Osteoblast (primary cell): ENCODE results near the gene SMIM5. TPM values are rescaled to one million over a fixed set of nuclear protein-coding genes. Genes with fewer than 3 reads are reported as not detected.

Source experiments
- DNase-seq: peaks from one replicate; pipeline ENCODE4 v3.0.0; 2011; ENCODE audit warnings: low spot score, mixed read lengths; ENCODE audit not compliant: insufficient read length; ENCODE audit errors: missing footprints
- H2AFZ ChIP-seq: 2 replicates; pipeline ENCODE4 v1.6.0; 2011; ENCODE audit warnings: mild to moderate bottlenecking, low read length
- H3K27ac ChIP-seq: 2 replicates; pipeline ENCODE4 v1.5.1; 2011; ENCODE audit warnings: mild to moderate bottlenecking, low read depth, low read length, moderate library complexity
- H3K27me3 ChIP-seq: 2 replicates; pipeline ENCODE4 v1.6.0; 2012; ENCODE audit warnings: mild to moderate bottlenecking, control low read depth, inconsistent platforms, low read length, moderate library complexity; ENCODE audit not compliant: insufficient read depth
- H3K36me3 ChIP-seq: 2 replicates; pipeline ENCODE4 v1.5.1; 2011; ENCODE audit warnings: mild to moderate bottlenecking, low read length, control low read depth, moderate library complexity; ENCODE audit not compliant: insufficient read depth
- H3K4me1 ChIP-seq: 2 replicates; pipeline ENCODE4 v1.5.1; 2011; ENCODE audit warnings: mild to moderate bottlenecking, low read length, control low read depth, moderate library complexity; ENCODE audit not compliant: insufficient read depth
- H3K4me2 ChIP-seq: 2 replicates; pipeline ENCODE4 v1.6.0; 2011; ENCODE audit warnings: mild to moderate bottlenecking, low read length; ENCODE audit not compliant: insufficient read depth
- H3K4me3 ChIP-seq: fragments of 200-600 bp; sonication (generic); 3 replicates; pipeline ENCODE4 v1.5.1; 2012; ENCODE audit warnings: mild to moderate bottlenecking, low read length, inconsistent platforms; ENCODE audit not compliant: insufficient read depth
- H3K79me2 ChIP-seq: 2 replicates; pipeline ENCODE4 v1.6.0; 2012; ENCODE audit warnings: mild to moderate bottlenecking, low read length, control low read depth, inconsistent platforms; ENCODE audit not compliant: insufficient read depth
- H3K9me3 ChIP-seq: 2 replicates; pipeline ENCODE4 v1.5.1; 2011; ENCODE audit warnings: low read depth, low read length, control low read depth
- H4K20me1 ChIP-seq: 2 replicates; pipeline ENCODE4 v1.6.0; 2012; ENCODE audit warnings: mild to moderate bottlenecking, low read length, control low read depth; ENCODE audit not compliant: insufficient read depth
- CTCF ChIP-seq: IDR thresholded peaks from 2 replicates; pipeline ENCODE4 v1.5.1; 2011; ENCODE audit warnings: mild to moderate bottlenecking, low read depth, low read length, moderate library complexity; ENCODE audit errors: extremely low read depth
- total RNA-seq: library from RNA; depleted of rRNA; stranded (reverse); fragments of >200 nt; gene quantifications from 2 replicates; pipeline ENCODE4 v1.2.3, GENCODE V29; 2012

The SMIM5 gene
- total RNA-seq, 1 donor, result not detected

GRCh38 chr17:75679706-75680211 is 46.5 kb downstream of the SMIM5 start:
- Histone ChIP-seq H3K27me3 (no peaks in the 10 kb centered on the region), H4K20me1 (peaks cover 10% of the 10 kb centered on the region), H2AFZ (no peak overlapping the region), H3K4me2 (no peak overlapping the region), H3K36me3 (peaks cover 24% of the 10 kb centered on the region), H3K4me3 (no peak overlapping the region), H3K9me3 (no peaks in the 10 kb centered on the region), H3K4me1 (peaks cover 39% of the 10 kb centered on the region), H3K27ac (no peak overlapping the region), H3K79me2 (peaks cover 60% of the 10 kb centered on the region)
- no peak for DNase-seq
- TF ChIP-seq CTCF, result no peak

- no peak overlapping the region for H3K4me2 ChIP-seq
Observed at GRCh38 chr17:75680431-75680830, 47.2 kb downstream of the SMIM5 start.

GRCh38 chr17:75681289-75681688 is 48.1 kb downstream of the SMIM5 start:
- Histone ChIP-seq H3K4me3 (no peak overlapping the region), H3K27ac (peak overlapping the region; percentile 40), H4K20me1 (peaks cover 20% of the 10 kb centered on the region), H3K4me2 (no peak overlapping the region), H3K9me3 (no peaks in the 10 kb centered on the region), H3K4me1 (peaks cover 48% of the 10 kb centered on the region), H3K36me3 (peaks cover 13% of the 10 kb centered on the region), H3K79me2 (peaks cover 68% of the 10 kb centered on the region), H3K27me3 (no peaks in the 10 kb centered on the region), H2AFZ (no peak overlapping the region)
- TF ChIP-seq CTCF, result no peak
- DNase-seq, result no peak

More at GRCh38 chr17:75680431-75680830, 47.2 kb downstream of the SMIM5 start:
- Histone ChIP-seq H3K27ac (no peak overlapping the region), H3K9me3 (no peaks in the 10 kb centered on the region), H4K20me1 (peaks cover 16% of the 10 kb centered on the region), H2AFZ (no peak overlapping the region), H3K27me3 (no peaks in the 10 kb centered on the region), H3K79me2 (peaks cover 66% of the 10 kb centered on the region), H3K4me3 (no peak overlapping the region), H3K4me1 (peaks cover 43% of the 10 kb centered on the region), H3K36me3 (peaks cover 21% of the 10 kb centered on the region)
- no peak for TF ChIP-seq CTCF
- DNase-seq, result no peak

- Histone ChIP-seq H3K9me3 (no peaks in the 10 kb centered on the region), H3K36me3 (peaks cover 2% of the 10 kb centered on the region), H3K27ac (peak overlapping the region; percentile 74), H3K4me2 (peak overlapping the region; percentile 16), H3K27me3 (no peaks in the 10 kb centered on the region), H3K79me2 (peaks cover 75% of the 10 kb centered on the region), H3K4me1 (peaks cover 58% of the 10 kb centered on the region), H3K4me3 (no peak overlapping the region), H2AFZ (no peak overlapping the region), H4K20me1 (peaks cover 17% of the 10 kb centered on the region)
- DNase-seq, result peak; percentile 89
- TF ChIP-seq CTCF, result no peak
Observed at GRCh38 chr17:75683583-75683982, 50.3 kb downstream of the SMIM5 start.
